OCI-LY3 (cell line): ENCODE data around the gene TUBB4B.

ENCODE experiments used
- H2AFZ ChIP-seq: fragments of 200-600, 300-600 bp; shearing (Covaris generic); 2 replicates; pipeline ENCODE4 v1.6.0; 2014; ENCODE audit warnings: antibody characterized with exemption, low read depth, low read length
- H3K27ac ChIP-seq: fragments of 200-600, 300-600 bp; sonication (generic); 2 replicates; pipeline ENCODE4 v1.5.1; 2014; ENCODE audit warnings: mild to moderate bottlenecking, low read length, moderate library complexity, mixed read lengths
- H3K27me3 ChIP-seq: fragments of 200-600, 300-600 bp; sonication (generic); 2 replicates; pipeline ENCODE4 v1.6.1; 2014; ENCODE audit warnings: low read depth, low read length, mixed read lengths
- H3K36me3 ChIP-seq: fragments of 200-600, 300-600 bp; sonication (generic); replicated peaks from 2 replicates; pipeline ENCODE3; 2014; ENCODE audit warnings: low read depth, low read length, mixed read lengths
- H3K4me1 ChIP-seq: fragments of 300-600, 200-600 bp; sonication (generic); 2 replicates; pipeline ENCODE4 v1.6.1; 2014; ENCODE audit warnings: low read length, mixed read lengths
- H3K4me2 ChIP-seq: fragments of 200-600, 300-600 bp; sonication (generic); 2 replicates; pipeline ENCODE4 v1.6.1; 2014; ENCODE audit warnings: low read length, mixed read lengths
- H3K4me3 ChIP-seq: fragments of 300-600, 200-600 bp; sonication (generic); 2 replicates; pipeline ENCODE4 v1.5.1; 2014; ENCODE audit warnings: antibody characterized with exemption, mild to moderate bottlenecking, low read length, moderate library complexity
- H3K79me2 ChIP-seq: fragments of 300-600, 200-600 bp; shearing (Covaris generic); 2 replicates; pipeline ENCODE4 v1.6.1; 2014; ENCODE audit warnings: mild to moderate bottlenecking, low read length, mixed read lengths
- H3K9ac ChIP-seq: fragments of 300-600, 200-600 bp; shearing (Covaris generic); 2 replicates; pipeline ENCODE4 v1.6.0; 2014; ENCODE audit warnings: mild to moderate bottlenecking, low read length, moderate library complexity
- H3K9me3 ChIP-seq: fragments of 200-600, 300-600 bp; shearing (Covaris generic); 2 replicates; pipeline ENCODE4 v1.6.1; 2014; ENCODE audit warnings: low read length, mixed read lengths; ENCODE audit not compliant: insufficient read depth
- H4K20me1 ChIP-seq: fragments of 200-600, 300-600 bp; sonication (generic); 2 replicates; pipeline ENCODE4 v1.6.1; 2016; ENCODE audit warnings: low read length, mixed read lengths; ENCODE audit not compliant: insufficient read depth
- EZH2phosphoT487 ChIP-seq: fragments of 200-600 bp; shearing (Covaris generic); IDR thresholded peaks from 2 replicates; pipeline ENCODE4 v1.6.1; 2018; ENCODE audit warnings: antibody characterized with exemption, mixed run types, low read depth
- TF ChIP-seq, protein P1 (sequence below): fragments of 200-600, 300-600 bp; sonication (generic); IDR thresholded peaks from 2 replicates; pipeline ENCODE4 v1.5.1; 2014; ENCODE audit warnings: antibody characterized with exemption, low read length, low read depth

Gene TUBB4B

GRCh38 chr9:137225699-137226331 is 15.3 kb upstream of the TUBB4B start:
- Histone ChIP-seq H3K9ac (no peak overlapping the region), H4K20me1 (no peaks in the 10 kb centered on the region), H3K79me2 (no peaks in the 10 kb centered on the region), H3K27ac (no peak overlapping the region), H3K27me3 (no peaks in the 10 kb centered on the region), H2AFZ (no peak overlapping the region), H3K9me3 (no peaks in the 10 kb centered on the region), H3K4me2 (no peak overlapping the region), H3K4me3 (no peak overlapping the region), H3K36me3 (no peaks in the 10 kb centered on the region), H3K4me1 (peaks cover 15% of the 10 kb centered on the region)
- TF ChIP-seq EZH2phosphoT487: no peak
- TF ChIP-seq, protein P1, sequence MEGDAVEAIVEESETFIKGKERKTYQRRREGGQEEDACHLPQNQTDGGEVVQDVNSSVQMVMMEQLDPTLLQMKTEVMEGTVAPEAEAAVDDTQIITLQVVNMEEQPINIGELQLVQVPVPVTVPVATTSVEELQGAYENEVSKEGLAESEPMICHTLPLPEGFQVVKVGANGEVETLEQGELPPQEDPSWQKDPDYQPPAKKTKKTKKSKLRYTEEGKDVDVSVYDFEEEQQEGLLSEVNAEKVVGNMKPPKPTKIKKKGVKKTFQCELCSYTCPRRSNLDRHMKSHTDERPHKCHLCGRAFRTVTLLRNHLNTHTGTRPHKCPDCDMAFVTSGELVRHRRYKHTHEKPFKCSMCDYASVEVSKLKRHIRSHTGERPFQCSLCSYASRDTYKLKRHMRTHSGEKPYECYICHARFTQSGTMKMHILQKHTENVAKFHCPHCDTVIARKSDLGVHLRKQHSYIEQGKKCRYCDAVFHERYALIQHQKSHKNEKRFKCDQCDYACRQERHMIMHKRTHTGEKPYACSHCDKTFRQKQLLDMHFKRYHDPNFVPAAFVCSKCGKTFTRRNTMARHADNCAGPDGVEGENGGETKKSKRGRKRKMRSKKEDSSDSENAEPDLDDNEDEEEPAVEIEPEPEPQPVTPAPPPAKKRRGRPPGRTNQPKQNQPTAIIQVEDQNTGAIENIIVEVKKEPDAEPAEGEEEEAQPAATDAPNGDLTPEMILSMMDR: no peak

GRCh38 chr9:137226338-137227053 is 14.6 kb upstream of the TUBB4B start:
- H3K27ac ChIP-seq: no peak overlapping the region
- TF ChIP-seq, protein P1: no peak
- TF ChIP-seq EZH2phosphoT487: no peak

GRCh38 chr9:137227054-137227852 is 13.8 kb upstream of the TUBB4B start, which contains the start of gene RNF224:
TSS of gene RNF224 (plus strand) at chr9:137227502. CDS start at chr9:137228336, 834 bp downstream.
- peaks cover 15% of the 10 kb centered on the region for H3K4me1 ChIP-seq

More at GRCh38 chr9:137226338-137227053, 14.6 kb upstream of the TUBB4B start:
- Histone ChIP-seq H4K20me1 (no peaks in the 10 kb centered on the region), H3K9me3 (no peaks in the 10 kb centered on the region), H3K27me3 (no peaks in the 10 kb centered on the region), H3K4me1 (peaks cover 15% of the 10 kb centered on the region), H3K36me3 (no peaks in the 10 kb centered on the region), H3K9ac (no peak overlapping the region), H3K4me2 (no peak overlapping the region), H3K4me3 (no peak overlapping the region), H3K79me2 (no peaks in the 10 kb centered on the region), H2AFZ (no peak overlapping the region)

More at GRCh38 chr9:137227054-137227852, 13.8 kb upstream of the TUBB4B start, which contains the start of gene RNF224:
- Histone ChIP-seq H3K27ac (no peak within 1 kb of the TSS), H3K9me3 (no peaks in the 10 kb centered on the region), H3K9ac (no peak within 1 kb of the TSS; the same call in 1 of the 2 replicates), H4K20me1 (no peaks in the 10 kb centered on the region), H3K79me2 (no peaks in the 10 kb centered on the region), H3K27me3 (no peaks in the 10 kb centered on the region), H3K4me3 (no peak within 1 kb of the TSS), H3K36me3 (no peaks in the 10 kb centered on the region), H2AFZ (no peak within 1 kb of the TSS), H3K4me2 (peak within 1 kb of the TSS; percentile 37)
- TF ChIP-seq EZH2phosphoT487: no peak
- TF ChIP-seq, protein P1: peak; percentile 91
